Neural cell (in vitro differentiated cells): ENCODE measurements around the gene NUP210.

ENCODE experiments used
- EP300 ChIP-seq: fragments of 450-650 bp; conservative IDR thresholded peaks from 2 replicates; pipeline ENCODE4 v1.6.1; 2014; ENCODE audit warnings: antibody characterized with exemption, mild to moderate bottlenecking, moderate library complexity; ENCODE audit not compliant: poor library complexity, severe bottlenecking
- TAF1 ChIP-seq: IDR thresholded peaks from 2 replicates; pipeline ENCODE4 v1.6.1; 2012; ENCODE audit warnings: low read depth
- TF ChIP-seq, protein P1 (sequence below): fragments of 450-650 bp; IDR thresholded peaks from 2 replicates; pipeline ENCODE4 v1.5.1; 2014; ENCODE audit warnings: antibody characterized with exemption, mild to moderate bottlenecking, moderate library complexity; ENCODE audit not compliant: poor library complexity, severe bottlenecking

DNA sequence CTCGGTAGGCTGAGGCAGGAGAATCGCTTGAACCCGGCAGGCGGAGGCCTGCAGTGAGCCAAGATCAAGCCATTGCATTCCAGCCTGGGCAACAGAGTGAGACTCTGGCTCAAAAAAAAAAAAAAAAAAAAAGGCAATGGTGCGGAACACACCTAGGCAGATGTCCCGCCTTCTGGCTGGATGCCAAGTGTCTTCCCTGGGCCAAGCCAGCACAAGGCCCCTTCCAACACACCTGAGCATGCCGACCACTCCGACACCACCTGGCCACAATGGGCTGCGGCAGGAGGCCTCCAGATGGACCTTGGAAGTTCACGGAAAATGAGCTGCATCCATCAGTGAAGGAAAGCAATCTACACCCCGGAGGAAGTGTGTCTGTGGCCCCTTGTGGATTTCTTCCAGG is 19.0 kb downstream of the NUP210 start:
- TF ChIP-seq TAF1 (no peak), EP300 (no peak)
- TF ChIP-seq, protein P1, sequence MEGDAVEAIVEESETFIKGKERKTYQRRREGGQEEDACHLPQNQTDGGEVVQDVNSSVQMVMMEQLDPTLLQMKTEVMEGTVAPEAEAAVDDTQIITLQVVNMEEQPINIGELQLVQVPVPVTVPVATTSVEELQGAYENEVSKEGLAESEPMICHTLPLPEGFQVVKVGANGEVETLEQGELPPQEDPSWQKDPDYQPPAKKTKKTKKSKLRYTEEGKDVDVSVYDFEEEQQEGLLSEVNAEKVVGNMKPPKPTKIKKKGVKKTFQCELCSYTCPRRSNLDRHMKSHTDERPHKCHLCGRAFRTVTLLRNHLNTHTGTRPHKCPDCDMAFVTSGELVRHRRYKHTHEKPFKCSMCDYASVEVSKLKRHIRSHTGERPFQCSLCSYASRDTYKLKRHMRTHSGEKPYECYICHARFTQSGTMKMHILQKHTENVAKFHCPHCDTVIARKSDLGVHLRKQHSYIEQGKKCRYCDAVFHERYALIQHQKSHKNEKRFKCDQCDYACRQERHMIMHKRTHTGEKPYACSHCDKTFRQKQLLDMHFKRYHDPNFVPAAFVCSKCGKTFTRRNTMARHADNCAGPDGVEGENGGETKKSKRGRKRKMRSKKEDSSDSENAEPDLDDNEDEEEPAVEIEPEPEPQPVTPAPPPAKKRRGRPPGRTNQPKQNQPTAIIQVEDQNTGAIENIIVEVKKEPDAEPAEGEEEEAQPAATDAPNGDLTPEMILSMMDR, result no peak
